Activated naive CD4-positive, alpha-beta T cell treated with anti-CD3 and anti-CD28 coated beads, Interleukin-2, amount 50 U/mL, for 24 hours (primary cell): Measurements from ENCODE around the gene DPYSL4.

Experiments used
- H3K27ac Mint-ChIP-seq: one replicate; pipeline ENCODE4 v1.8.0; 2021; ENCODE audit warnings: mild to moderate bottlenecking, mixed read lengths
- H3K27me3 Mint-ChIP-seq: one replicate; pipeline ENCODE4 v1.8.0; 2021; ENCODE audit warnings: mixed read lengths
- H3K36me3 Mint-ChIP-seq: one replicate; pipeline ENCODE4 v1.8.0; 2021; ENCODE audit warnings: mixed read lengths
- H3K4me1 Mint-ChIP-seq: one replicate; pipeline ENCODE4 v1.8.0; 2021; ENCODE audit warnings: mixed read lengths
- H3K4me3 Mint-ChIP-seq: one replicate; pipeline ENCODE4 v1.8.0; 2021; ENCODE audit warnings: mild to moderate bottlenecking, mixed read lengths
- H3K9me3 Mint-ChIP-seq: one replicate; pipeline ENCODE4 v1.8.0; 2021; ENCODE audit warnings: mixed read lengths

DPYSL4 gene

GRCh38 chr10:132179551-132180392 lies 7.0 kb upstream of the DPYSL4 start:
- peaks cover 17% of the 10 kb centered on the region for H3K27me3 Mint-ChIP-seq
- peaks cover 10% of the 10 kb centered on the region for H3K4me1 Mint-ChIP-seq
- no peak overlapping the region for H3K4me3 Mint-ChIP-seq
- H3K9me3 Mint-ChIP-seq, result no peaks in the 10 kb centered on the region
- H3K27ac Mint-ChIP-seq, result no peak overlapping the region
- no peaks in the 10 kb centered on the region for H3K36me3 Mint-ChIP-seq

DNA sequence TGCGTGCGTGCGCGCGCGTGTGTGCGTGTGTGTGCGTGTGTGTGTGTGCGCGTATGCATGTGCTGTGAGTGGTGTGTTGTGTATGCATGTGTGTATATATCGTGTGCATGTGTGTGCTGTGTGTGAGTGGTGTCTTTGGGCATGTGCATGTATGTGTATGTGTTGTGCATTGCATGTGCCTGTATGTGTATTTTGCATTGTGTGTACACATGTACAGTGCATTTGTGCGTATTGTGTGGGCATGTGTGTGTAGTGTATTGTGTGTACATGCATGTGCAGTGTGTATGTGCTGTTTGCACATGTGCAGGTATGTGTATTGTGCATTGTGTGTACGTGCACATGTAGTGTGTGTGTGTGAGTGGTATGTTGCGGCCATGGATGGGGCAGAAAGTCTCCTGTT lies 6.0 kb upstream of the DPYSL4 start:
- Mint-ChIP-seq H3K27ac (no peak overlapping the region), H3K27me3 (peaks cover 19% of the 10 kb centered on the region), H3K36me3 (no peaks in the 10 kb centered on the region), H3K4me1 (peaks cover 8% of the 10 kb centered on the region), H3K9me3 (no peaks in the 10 kb centered on the region), H3K4me3 (no peak overlapping the region)

- Mint-ChIP-seq H3K27ac (no peak overlapping the region), H3K4me3 (no peak overlapping the region), H3K27me3 (peaks cover 16% of the 10 kb centered on the region), H3K9me3 (no peaks in the 10 kb centered on the region), H3K4me1 (peaks cover 4% of the 10 kb centered on the region), H3K36me3 (no peaks in the 10 kb centered on the region)
These were observed 4.9 kb upstream of the DPYSL4 start for GRCh38 chr10:132181691-132182425.

- peaks cover 4% of the 10 kb centered on the region for H3K4me1 Mint-ChIP-seq
- no peak overlapping the region for H3K4me3 Mint-ChIP-seq
- H3K36me3 Mint-ChIP-seq, result no peaks in the 10 kb centered on the region
- H3K27me3 Mint-ChIP-seq, result peaks cover 11% of the 10 kb centered on the region
- H3K27ac Mint-ChIP-seq, result no peak overlapping the region
- no peaks in the 10 kb centered on the region for H3K9me3 Mint-ChIP-seq
These were observed 4.2 kb upstream of the DPYSL4 start for GRCh38 chr10:132182591-132182990.

- Mint-ChIP-seq H3K36me3 (no peaks in the 10 kb centered on the region), H3K27ac (no peak overlapping the region), H3K4me3 (no peak overlapping the region), H3K4me1 (peaks cover 6% of the 10 kb centered on the region), H3K9me3 (no peaks in the 10 kb centered on the region), H3K27me3 (peaks cover 12% of the 10 kb centered on the region)
These were observed 3.7 kb upstream of the DPYSL4 start for GRCh38 chr10:132183046-132183445.

GRCh38 chr10:132184816-132185593 lies 1.7 kb upstream of the DPYSL4 start:
- peaks cover 14% of the 10 kb centered on the region for H3K4me1 Mint-ChIP-seq
- no peak overlapping the region for H3K27ac Mint-ChIP-seq
- peak overlapping the region; percentile 70 for H3K4me3 Mint-ChIP-seq
- no peaks in the 10 kb centered on the region for H3K9me3 Mint-ChIP-seq
- peaks cover 3% of the 10 kb centered on the region for H3K36me3 Mint-ChIP-seq
- peaks cover 19% of the 10 kb centered on the region for H3K27me3 Mint-ChIP-seq

- Mint-ChIP-seq H3K4me3 (peak overlapping the region; percentile 55), H3K4me1 (peaks cover 14% of the 10 kb centered on the region), H3K9me3 (no peaks in the 10 kb centered on the region), H3K36me3 (peaks cover 3% of the 10 kb centered on the region), H3K27ac (no peak overlapping the region), H3K27me3 (peaks cover 21% of the 10 kb centered on the region)
These were observed 904 bp upstream of the DPYSL4 start for GRCh38 chr10:132185601-132186487.

DNA sequence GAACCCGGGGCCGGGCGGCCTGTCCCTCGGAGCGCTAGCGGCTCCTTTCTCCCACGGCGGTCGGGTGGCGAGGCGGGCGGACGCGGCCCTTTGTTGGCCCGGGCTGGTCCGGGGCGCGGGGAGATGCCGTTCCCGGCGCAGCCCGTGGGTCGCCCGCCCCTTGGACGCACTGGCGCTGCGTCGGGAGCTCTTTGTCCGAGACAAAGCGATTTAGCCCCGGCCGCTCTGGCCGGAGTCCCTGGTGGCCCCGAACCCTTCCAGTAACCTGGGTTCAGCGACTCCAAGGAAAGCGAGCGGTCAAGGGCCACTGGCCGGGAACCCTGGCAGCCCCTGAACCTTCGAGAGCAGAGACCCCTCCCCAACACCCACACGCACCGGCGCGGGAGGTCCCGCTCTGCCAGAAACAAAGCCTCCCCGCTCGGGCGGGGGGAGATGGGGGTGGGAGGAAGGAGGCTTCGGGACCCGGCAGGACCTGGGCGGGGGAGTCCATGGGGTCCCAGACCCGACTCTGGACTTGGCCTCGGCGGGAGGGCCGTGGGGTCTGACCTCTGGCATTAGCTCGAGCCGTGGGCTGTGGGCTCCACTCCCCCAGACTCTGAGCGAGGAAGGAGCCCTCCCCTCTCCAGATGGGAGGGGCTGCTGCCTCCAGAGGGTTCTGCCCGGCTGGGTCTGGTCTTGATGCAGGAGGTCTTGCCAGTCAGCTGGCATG lies 836 bp downstream of the DPYSL4 start:
- Mint-ChIP-seq H3K27me3 (peaks cover 21% of the 10 kb centered on the region), H3K27ac (no peak overlapping the region)

GRCh38 chr10:132188331-132188730 lies 1.6 kb downstream of the DPYSL4 start:
- peak overlapping the region; percentile 56 for H3K4me3 Mint-ChIP-seq
- no peaks in the 10 kb centered on the region for H3K9me3 Mint-ChIP-seq
- H3K4me1 Mint-ChIP-seq, result peaks cover 14% of the 10 kb centered on the region
- H3K27me3 Mint-ChIP-seq, result peaks cover 19% of the 10 kb centered on the region
- no peak overlapping the region for H3K27ac Mint-ChIP-seq
- H3K36me3 Mint-ChIP-seq, result peaks cover 3% of the 10 kb centered on the region

More for the DNA sequence above, 836 bp downstream of the DPYSL4 start:
- Mint-ChIP-seq H3K36me3 (peaks cover 3% of the 10 kb centered on the region), H3K4me3 (peak overlapping the region; percentile 56), H3K4me1 (peaks cover 14% of the 10 kb centered on the region), H3K9me3 (no peaks in the 10 kb centered on the region)

DNA sequence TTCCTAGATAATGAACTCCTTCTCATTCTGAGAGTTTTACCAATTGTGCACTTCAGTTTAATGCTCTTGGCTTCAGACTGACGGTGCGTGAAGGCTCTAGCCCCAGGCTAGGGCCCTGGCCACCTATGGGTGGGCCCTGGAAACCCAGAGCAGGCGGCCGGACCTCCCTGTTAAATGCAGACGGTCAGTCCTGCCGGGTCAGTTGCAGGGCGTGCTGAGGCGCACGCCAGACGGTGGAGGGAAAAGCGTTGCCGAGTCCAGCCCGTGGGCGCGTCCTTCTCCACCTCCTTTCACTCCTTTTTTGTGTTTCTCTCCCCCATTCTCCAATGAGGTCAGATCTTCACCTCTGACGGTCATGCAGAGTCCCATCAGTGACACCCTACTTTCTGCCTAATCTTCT lies 2.3 kb downstream of the DPYSL4 start:
- no peaks in the 10 kb centered on the region for H3K9me3 Mint-ChIP-seq
- peaks cover 19% of the 10 kb centered on the region for H3K27me3 Mint-ChIP-seq
- H3K36me3 Mint-ChIP-seq, result peaks cover 3% of the 10 kb centered on the region
- H3K27ac Mint-ChIP-seq, result no peak overlapping the region
- peak overlapping the region; percentile 44 for H3K4me3 Mint-ChIP-seq
- peaks cover 14% of the 10 kb centered on the region for H3K4me1 Mint-ChIP-seq

DNA sequence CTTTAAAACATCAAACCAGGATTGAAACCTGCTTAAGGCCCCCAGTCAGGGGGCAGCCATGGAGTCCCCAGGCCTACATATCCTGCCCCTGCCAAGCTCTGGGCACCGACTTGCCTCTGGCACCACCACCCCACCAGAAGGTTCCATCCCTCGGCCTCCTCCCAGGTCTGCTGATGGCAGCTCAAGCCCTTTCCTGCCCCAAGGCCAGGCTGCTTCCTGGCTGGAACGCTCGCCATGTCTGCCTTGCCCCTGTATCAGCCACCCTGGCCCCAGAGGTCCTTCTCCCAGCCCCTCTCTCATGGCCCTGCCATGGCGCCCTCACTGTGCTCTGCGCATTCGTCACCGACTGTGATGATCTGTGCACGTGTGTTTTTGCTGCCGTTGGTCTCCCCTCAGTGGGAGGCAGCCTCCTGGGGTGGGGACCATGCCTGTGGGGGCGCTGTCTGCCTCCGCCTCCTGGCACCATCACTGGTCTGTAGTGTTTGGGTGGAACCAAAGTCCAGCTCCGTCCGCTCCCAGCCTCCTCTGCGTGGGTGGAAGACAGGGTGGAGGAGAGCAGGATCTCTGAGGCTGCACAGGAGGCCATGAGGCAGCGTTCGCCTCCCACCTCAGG lies 3.2 kb downstream of the DPYSL4 start:
- H3K27ac Mint-ChIP-seq, result no peak overlapping the region
- H3K4me3 Mint-ChIP-seq, result peak overlapping the region; percentile 52
- peaks cover 11% of the 10 kb centered on the region for H3K4me1 Mint-ChIP-seq
- H3K27me3 Mint-ChIP-seq, result peaks cover 16% of the 10 kb centered on the region
- H3K36me3 Mint-ChIP-seq, result peaks cover 3% of the 10 kb centered on the region
- H3K9me3 Mint-ChIP-seq, result no peaks in the 10 kb centered on the region

GRCh38 chr10:132192076-132192975 lies 5.6 kb downstream of the DPYSL4 start:
- peaks cover 10% of the 10 kb centered on the region for H3K4me1 Mint-ChIP-seq
- H3K36me3 Mint-ChIP-seq, result peaks cover 3% of the 10 kb centered on the region
- H3K9me3 Mint-ChIP-seq, result no peaks in the 10 kb centered on the region
- H3K4me3 Mint-ChIP-seq, result no peak overlapping the region
- peaks cover 15% of the 10 kb centered on the region for H3K27me3 Mint-ChIP-seq
- H3K27ac Mint-ChIP-seq, result no peak overlapping the region

DNA sequence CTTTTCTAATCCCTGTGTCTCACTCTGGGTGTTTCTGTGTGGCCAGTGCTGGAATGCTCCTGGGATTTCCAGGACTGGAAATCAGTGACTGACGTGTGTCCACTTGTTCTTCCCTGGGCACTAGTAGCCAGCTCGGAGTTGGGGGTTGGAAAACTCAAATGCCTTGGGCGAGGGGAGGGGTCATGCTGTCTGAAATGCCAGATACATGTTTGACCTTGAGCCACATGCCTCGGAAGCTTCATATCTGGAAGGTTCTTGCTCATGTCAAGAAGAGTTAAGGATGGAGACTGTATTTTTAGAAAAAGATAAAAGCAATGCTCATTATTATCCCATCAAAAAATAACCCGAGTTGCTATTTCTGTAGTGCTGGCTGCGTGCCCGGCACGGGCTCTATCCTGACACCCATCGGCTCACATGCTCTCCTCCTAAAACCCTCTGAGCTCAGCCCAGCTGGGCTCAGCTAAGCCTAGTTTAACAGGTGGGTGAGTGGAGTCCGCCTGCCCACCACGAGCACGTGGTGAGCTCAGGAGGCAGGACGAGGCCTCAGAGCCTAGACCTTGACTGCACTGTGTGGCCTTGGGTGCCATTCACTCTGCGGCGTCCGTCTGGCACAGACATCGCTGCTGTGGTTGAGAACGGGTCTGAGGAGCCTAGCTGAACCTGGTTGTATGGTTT lies 6.4 kb downstream of the DPYSL4 start:
- Mint-ChIP-seq H3K9me3 (no peaks in the 10 kb centered on the region), H3K27ac (no peak overlapping the region), H3K36me3 (peaks cover 3% of the 10 kb centered on the region), H3K4me1 (peaks cover 7% of the 10 kb centered on the region), H3K27me3 (peaks cover 12% of the 10 kb centered on the region), H3K4me3 (no peak overlapping the region)
